GM12873 (cell line): ENCODE data around the gene DOLK.

ENCODE experiments used
- TF ChIP-seq, protein P1 (sequence below): IDR thresholded peaks from 2 replicates; pipeline ENCODE4 v1.5.1; 2012; ENCODE audit warnings: low read depth, mild to moderate bottlenecking, moderate library complexity, low read length, control low read depth; ENCODE audit not compliant: insufficient read depth; ENCODE audit errors: missing control alignments

The DOLK gene

DNA sequence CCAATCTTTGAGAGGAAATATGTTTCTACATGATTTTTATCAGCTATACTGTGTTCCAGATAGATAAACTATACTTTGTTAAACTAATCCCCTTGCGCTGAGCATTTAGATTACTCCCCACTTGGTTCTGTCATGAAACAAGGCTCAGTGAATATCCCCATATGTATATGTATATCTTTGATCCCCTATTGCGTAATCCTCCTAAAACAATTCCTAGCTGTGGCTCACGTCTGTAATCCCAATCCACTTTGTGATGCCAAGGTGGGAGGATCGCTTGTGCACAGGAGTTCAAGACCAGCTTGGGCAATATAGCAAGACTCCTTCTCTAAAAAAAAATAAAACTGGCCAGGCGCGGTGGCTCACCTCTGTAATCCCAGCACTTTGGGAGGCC lies 23.9 kb downstream of the DOLK start:
- TF ChIP-seq, protein P1, sequence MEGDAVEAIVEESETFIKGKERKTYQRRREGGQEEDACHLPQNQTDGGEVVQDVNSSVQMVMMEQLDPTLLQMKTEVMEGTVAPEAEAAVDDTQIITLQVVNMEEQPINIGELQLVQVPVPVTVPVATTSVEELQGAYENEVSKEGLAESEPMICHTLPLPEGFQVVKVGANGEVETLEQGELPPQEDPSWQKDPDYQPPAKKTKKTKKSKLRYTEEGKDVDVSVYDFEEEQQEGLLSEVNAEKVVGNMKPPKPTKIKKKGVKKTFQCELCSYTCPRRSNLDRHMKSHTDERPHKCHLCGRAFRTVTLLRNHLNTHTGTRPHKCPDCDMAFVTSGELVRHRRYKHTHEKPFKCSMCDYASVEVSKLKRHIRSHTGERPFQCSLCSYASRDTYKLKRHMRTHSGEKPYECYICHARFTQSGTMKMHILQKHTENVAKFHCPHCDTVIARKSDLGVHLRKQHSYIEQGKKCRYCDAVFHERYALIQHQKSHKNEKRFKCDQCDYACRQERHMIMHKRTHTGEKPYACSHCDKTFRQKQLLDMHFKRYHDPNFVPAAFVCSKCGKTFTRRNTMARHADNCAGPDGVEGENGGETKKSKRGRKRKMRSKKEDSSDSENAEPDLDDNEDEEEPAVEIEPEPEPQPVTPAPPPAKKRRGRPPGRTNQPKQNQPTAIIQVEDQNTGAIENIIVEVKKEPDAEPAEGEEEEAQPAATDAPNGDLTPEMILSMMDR, result no peak

DNA sequence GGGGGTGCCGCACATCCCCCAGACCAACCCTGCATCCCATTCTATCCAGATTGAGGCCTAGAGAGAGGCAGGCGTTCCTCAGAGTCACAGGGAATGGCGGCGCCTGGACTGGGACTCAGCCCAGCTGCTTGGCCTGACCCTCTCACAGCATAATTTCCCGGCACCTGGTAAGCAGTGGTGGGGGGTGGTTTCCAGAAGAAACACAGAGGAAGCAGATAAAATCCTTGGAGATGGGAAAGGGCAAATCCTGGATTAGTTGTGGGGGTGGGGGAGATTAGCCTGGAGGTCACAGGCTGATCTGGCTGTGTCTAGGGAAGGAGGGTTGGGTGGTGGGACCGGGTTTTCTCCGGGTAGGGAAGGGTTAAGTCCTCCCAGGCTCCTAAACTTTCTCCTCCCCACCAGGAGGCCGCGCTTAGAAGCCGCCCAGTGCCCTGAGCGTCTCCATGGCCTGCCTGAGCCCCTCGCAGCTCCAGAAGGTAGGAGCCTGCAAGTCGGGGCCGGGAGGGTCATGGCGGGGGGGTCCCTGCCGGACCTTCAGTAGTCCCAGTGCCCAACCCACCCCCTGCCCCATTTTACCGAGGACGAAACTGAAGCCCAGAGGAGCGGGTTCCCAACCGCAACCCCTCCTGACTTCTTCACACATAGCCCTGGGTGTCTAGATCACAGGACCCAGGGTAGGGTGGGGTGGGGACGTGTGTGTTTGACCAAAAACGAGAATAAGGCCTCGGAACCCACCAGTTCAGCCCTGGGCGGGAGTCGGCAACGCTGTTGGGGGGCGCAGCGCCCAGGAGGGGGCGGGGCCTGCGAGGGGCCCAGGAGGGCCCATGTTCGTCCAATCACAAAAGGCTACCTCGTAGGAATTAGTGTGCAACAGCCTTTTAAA lies 25.3 kb downstream of the DOLK start:
- TF ChIP-seq, protein P1, result no peak

DNA sequence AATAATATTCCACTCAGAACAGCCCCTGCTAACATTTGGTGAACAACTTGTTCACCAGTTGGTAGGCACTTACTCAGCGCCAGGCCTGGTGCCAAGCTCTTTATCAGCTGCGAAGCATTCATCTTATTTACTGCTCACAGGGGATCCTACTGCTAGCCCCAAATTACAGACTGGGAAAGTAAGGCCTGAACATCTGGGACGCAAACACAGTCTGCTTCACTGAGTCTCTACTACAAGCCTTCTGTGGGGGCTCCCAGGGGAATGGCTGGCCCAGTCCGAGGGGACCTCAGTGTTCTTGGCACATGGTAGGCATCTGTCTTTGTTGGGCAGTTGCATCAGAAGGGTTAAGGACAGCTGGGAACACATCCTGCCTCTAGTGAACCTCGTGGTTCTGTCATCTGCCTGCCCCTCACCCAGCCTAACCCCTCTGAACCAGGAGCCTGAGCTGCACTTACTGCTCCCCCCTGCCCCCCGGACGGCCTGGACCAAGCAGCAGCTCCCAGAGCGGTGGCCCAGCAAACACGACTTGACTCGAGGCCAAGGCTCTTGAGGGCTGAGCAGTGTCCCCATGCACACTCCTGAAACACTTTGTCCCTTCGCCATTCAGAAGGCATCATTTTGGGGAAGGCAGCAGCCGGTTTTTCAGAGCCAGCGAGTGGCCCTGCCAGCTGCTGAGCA lies 26.9 kb downstream of the DOLK start, which contains the start of gene PHYHD1:
Gene PHYHD1 (plus strand): TSS at position 602 of the 678 bp plus-strand sequence. CDS start 1,342 bp downstream, outside the sequence.
- TF ChIP-seq, protein P1, result no peak

DNA sequence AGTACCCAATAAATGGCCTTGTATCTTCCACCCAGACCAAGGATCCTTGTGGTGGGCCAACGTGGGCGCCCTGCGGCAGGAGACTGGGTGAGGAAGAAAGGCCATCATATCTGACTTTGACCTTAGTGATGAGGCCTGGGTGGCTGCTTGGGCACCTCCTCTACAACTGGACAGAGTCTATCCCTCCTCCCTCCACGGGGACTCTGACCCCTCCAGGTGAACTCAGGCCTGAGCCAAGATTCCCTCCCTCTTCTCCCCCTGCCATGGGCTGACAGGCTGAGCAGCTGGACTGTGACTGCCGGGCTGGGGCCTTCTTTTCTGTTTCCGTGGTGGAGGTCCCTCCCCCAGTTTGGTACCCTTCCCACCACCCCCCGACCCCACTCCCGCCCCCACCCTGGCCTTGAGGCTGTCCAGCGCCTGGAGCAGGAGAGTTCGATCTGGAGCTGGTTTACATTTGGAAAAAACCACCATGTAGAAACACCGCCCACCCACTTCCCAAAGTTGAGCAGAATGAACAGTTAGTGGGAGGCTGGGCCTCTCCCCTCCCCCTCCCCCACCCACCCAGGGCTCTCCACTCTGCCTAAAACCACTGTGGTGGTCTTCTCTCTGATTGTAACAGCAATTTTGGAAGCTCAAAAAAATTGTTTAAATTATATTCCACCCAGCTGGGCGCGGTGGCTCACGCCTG lies 27.9 kb downstream of the DOLK start:
- TF ChIP-seq, protein P1, result no peak

DNA sequence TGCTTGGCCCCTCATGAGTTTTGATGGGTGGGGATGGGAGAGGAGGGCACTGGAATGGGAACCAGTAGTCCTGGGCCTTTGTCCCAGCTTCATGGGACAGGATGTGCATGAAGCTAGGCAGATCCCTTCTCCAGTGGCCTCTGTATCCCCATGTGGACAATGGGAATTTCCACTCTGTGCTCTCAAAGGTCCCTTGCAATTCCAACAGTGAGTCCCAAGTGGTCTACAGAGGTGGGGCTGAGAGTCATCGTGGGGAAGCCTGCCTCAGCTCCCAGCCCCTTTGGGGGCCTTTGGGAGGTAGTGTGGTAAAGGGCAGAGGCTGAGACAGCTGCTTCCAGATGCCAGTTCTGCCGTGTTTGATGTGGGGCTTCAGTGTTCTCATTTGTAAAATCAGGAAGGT lies 28.5 kb downstream of the DOLK start:
- TF ChIP-seq, protein P1, result no peak

DNA sequence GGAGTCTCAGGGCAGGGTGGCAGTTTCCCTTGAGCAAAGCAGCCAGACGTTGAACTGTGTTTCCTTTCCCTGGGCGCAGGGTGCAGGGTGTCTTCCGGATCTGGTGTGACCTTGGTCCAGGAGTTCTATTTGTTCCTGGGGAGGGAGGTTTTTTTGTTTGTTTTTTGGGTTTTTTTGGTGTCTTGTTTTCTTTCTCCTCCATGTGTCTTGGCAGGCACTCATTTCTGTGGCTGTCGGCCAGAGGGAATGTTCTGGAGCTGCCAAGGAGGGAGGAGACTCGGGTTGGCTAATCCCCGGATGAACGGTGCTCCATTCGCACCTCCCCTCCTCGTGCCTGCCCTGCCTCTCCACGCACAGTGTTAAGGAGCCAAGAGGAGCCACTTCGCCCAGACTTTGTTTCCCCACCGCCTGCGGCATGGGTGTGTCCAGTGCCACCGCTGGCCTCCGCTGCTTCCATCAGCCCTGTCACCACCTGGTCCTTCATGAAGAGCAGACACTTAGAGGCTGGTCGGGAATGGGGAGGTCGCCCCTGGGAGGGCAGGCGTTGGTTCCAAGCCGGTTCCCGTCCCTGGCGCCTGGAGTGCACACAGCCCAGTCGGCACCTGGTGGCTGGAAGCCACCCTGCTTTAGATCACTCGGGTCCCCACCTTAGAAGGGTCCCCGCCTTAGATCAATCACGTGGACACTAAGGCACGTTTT lies 30.1 kb downstream of the DOLK start:
- TF ChIP-seq, protein P1, result no peak

DNA sequence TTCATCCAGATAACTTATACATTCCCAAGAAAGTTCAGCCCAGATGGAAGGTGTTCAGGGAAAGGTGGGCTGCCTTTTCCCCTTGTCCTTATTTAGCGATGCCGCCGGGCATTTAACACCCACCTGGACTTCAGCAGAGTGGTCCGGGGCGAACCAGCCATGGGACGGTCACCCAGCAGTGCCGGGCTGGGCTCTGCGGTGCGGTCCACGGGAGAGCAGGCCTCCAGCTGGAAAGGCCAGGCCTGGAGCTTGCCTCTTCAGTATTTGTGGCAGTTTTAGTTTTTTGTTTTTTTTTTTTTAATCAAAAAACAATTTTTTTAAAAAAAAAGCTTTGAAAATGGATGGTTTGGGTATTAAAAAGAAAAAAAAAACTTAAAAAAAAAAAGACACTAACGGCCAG lies 30.7 kb downstream of the DOLK start:
- TF ChIP-seq, protein P1, result no peak
